Naive thymus-derived CD8-positive, alpha-beta T cell (primary cell): ENCODE data around the gene VPS9D1. TPM values are rescaled to one million over a fixed set of nuclear protein-coding genes. Genes with fewer than 3 reads are reported as not detected.
"Not testable (repeated sequence)": the region's sequence is repeated elsewhere in the genome, so short reads cannot be mapped to it uniquely, and the experiment has no call there.

Experiments
- ATAC-seq, 2 donors: fragments of 150-1000 bp; cut with Tn5 transposase in 1 of 2; sonication (Bioruptor Pico), chemical (Tn5 transposase) in 1 of 2; 1 replicate in 1 of 2; 2 replicates in 1 of 2; pipeline ENCODE4 v1.10.0; 2021; ENCODE audit warnings: mild to moderate bottlenecking in 2 of 2, moderate library complexity in 2 of 2
- POLR2A ChIA-PET: fragments of 350-600 bp; sonication (Branson Sonifier 250); formaldehyde crosslinking; loops from one replicate; lab custom pipeline; 2021; ENCODE audit warnings: antibody characterized with exemption; lab: Charles Lee
- DNase-seq, 10 donors: peaks; one replicate each; pipeline versions ENCODE4 v3.0.0 to v3.0.0-alpha.2; 2020 to 2022
- H3K27ac Mint-ChIP-seq, 10 donors: one replicate each; pipeline ENCODE4 v1.8.0; 2020 to 2022; ENCODE audit warnings: mild to moderate bottlenecking in 10 of 10, mixed read lengths in 10 of 10, moderate library complexity in 4 of 10, inconsistent platforms in 1 of 10
- H3K27me3 Mint-ChIP-seq, 5 donors: one replicate each; pipeline ENCODE4 v1.8.0; 2021 to 2022; ENCODE audit warnings: mixed read lengths in 5 of 5
- H3K36me3 Mint-ChIP-seq, 3 donors: one replicate each; pipeline ENCODE4 v1.8.0; 2020 to 2022; ENCODE audit warnings: mixed read lengths in 3 of 3, mild to moderate bottlenecking in 2 of 3, inconsistent platforms in 1 of 3
- H3K4me1 Mint-ChIP-seq, 4 donors: one replicate each; pipeline ENCODE4 v1.8.0; 2021 to 2022; ENCODE audit warnings: mixed read lengths in 4 of 4
- H3K4me3 Mint-ChIP-seq, 10 donors: one replicate each; pipeline ENCODE4 v1.8.0; 2020 to 2022; ENCODE audit warnings: mild to moderate bottlenecking in 10 of 10, mixed read lengths in 10 of 10, moderate library complexity in 6 of 10, inconsistent platforms in 1 of 10
- H3K9me3 Mint-ChIP-seq, 9 donors: one replicate each; pipeline ENCODE4 v1.8.0; 2020 to 2022; ENCODE audit warnings: mixed read lengths in 9 of 9, mild to moderate bottlenecking in 3 of 9, inconsistent platforms in 1 of 9, moderate library complexity in 1 of 9
- polyA plus RNA-seq, 3 donors: library from polyadenylated mRNA; unstranded; fragments of 300-500 nt; fragmentation: Illumina TruSeq; gene quantifications; one replicate each; pipeline ENCODE4 v1.2.3, GENCODE V29; 2021
- total RNA-seq, 8 experiments: library from RNA in 2 of 8; stranded (reverse) in 2 of 8; gene quantifications; one replicate each; pipeline ENCODE4 v1.2.3 and lab custom pipeline; 2021 to 2026

Gene VPS9D1
- total and polyA plus RNA-seq, 5 experiments from 2014 or later, result 0.53 to 17.0 (median 1.3) TPM

DNA sequence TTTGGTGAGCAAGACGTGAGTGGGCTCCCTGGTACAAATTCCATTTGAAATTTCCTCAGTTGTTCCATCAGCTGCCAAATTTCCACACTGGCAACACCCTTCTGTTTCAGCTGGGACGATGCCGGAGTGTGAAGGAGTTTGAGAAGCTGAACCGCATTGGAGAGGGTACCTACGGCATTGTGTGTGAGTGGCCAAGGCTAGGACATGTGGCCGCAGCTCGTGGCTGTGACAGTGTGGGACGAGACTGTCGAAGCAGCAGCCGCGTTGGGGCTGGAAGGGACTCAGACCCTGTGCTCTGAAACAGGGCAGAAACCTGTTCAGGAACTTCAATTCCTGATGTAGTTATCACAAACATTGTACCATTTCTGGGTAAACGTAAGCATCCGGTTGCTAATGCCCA, 31.6 kb downstream of the VPS9D1 start:
- H3K27ac Mint-ChIP-seq, result no peak overlapping the region
- no peak for ATAC-seq
- no peaks in the 10 kb centered on the region for H3K9me3 Mint-ChIP-seq
- H3K36me3 Mint-ChIP-seq, result peaks cover 0 to 42% (median 4%) of the 10 kb centered on the region in 3 donors
- H3K27me3 Mint-ChIP-seq, result no peaks in the 10 kb centered on the region
- no peak for DNase-seq
- peak overlapping the region in 2 of 10 donors; percentile 7 to 18 for H3K4me3 Mint-ChIP-seq
- POLR2A ChIA-PET, result interaction anchor here (1.1 to 1.6 kb wide), 2 partner anchors 8 to 11 kb away, joined by 3 to 7 read pairs; no protein-coding TSS in a partner anchor
- H3K4me1 Mint-ChIP-seq, result peaks cover 8 to 25% (median 15%) of the 10 kb centered on the region in 4 donors

GRCh38 chr16:89688395-89688794, 32.3 kb downstream of the VPS9D1 start:
- Mint-ChIP-seq H3K27me3 (no peaks in the 10 kb centered on the region), H3K4me1 (peaks cover 8 to 25% (median 15%) of the 10 kb centered on the region in 4 donors), H3K4me3 (peak overlapping the region in 8 of 10 donors; percentile 16 to 94 (median 82)), H3K27ac (peak overlapping the region in 1 of 10 donors; percentile 72), H3K36me3 (peaks cover 0 to 36% (median 3%) of the 10 kb centered on the region in 3 donors), H3K9me3 (no peaks in the 10 kb centered on the region)
- ATAC-seq (no peak), DNase-seq (no peak)
- POLR2A ChIA-PET, result interaction anchor here (0.6 to 1.6 kb wide), 3 partner anchors 9 to 24 kb away, joined by 3 to 7 read pairs (median 3); no protein-coding TSS in a partner anchor

DNA sequence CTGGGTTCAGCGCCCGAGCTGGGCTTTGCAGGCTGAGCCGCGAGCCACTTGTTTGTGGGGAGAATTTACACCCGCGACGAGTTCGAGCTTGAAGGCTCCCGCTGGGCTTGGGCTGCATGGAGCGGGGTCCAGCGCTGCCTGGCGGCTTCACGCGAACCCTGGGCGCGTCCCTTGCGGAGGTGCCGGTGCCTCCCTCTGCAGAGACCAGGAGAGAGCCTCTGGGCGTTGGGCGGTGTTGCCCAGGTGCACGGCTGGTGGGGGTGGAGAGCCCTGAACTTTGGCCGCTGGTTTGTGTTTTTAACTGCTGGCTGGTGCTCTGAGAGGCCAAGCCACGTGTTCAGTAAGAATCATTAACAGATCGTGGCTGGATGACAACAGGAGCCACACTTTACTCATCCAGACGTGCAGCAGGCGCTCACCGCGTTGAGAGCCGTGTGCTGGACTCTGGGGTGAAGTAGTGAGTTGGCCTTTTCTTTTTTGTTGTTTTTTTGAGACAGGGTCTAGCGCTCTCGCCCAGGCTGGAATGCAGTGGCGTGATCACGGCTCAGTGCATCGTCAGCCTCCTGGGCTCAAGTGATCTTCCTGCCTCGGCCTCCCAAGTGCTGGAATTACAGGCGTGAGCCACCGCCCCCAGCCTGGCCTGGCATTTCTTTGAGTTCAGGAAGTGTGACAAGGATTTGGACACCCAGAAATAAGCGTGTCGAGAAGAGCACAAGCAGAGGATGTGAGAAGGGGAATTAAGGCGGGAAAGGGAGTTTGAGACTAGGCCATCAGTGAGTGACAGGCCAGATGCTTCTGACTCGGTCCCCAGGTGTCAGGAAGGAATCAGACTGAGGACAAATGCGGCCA, 33.4 kb downstream of the VPS9D1 start:
- ATAC-seq, result no peak
- DNase-seq, result no peak
- H3K9me3 Mint-ChIP-seq, result no peaks in the 10 kb centered on the region
- POLR2A ChIA-PET, result interaction anchor here (0.6 to 3.2 kb wide), 8 partner anchors 13 to 186 kb away, joined by 3 to 36 read pairs (median 8); partner anchors contain the start of genes CHMP1A, SPATA2L, SPATA33 and TCF25
- peaks cover 8 to 25% (median 15%) of the 10 kb centered on the region in 4 donors for H3K4me1 Mint-ChIP-seq
- no peaks in the 10 kb centered on the region for H3K27me3 Mint-ChIP-seq
- peaks cover 0 to 25% (median 0%) of the 10 kb centered on the region in 3 donors for H3K36me3 Mint-ChIP-seq
- H3K4me3 Mint-ChIP-seq, result peak overlapping the region; percentile 81 to 96 (median 89)
- peak overlapping the region; percentile 22 to 89 (median 78) for H3K27ac Mint-ChIP-seq

DNA sequence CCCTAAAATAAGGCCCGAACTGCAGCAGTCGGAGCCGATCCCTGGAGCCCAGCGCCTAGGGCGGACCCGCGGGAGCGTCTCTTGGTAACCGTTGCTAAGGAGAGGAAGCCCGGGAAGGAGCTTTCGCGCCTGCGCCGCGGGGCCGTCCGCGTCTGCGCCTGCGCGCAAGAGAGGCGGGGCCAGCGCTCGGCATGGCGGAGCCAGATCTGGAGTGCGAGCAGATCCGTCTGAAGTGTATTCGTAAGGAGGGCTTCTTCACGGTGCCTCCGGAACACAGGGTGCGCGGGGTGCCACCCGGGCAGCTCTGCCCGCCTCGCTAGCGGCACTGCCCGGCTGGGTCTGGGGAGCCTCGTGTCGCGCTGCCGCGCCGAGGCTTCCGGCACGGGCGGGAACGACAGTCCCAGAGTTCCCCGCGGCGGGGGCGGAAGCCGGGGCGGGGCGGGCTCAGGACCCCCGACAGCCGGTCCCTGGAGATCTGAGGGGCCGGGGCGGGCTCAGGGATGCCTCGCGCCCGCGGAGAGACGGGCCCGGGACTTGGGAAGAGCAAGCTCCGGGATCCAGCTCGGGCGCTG, 34.1 kb downstream of the VPS9D1 start, which contains the start of gene CDK10:
Gene CDK10 (plus strand): TSS at position 170 of the 572 bp plus-strand sequence. CDS start 22 bp downstream, at position 192.
- H3K36me3 Mint-ChIP-seq, result peaks cover 0 to 20% (median 0%) of the 10 kb centered on the region in 3 donors
- DNase-seq, result peak; percentile 80 to 98 (median 88)
- peak within 1 kb of the TSS; percentile 86 to 96 (median 92) for H3K4me3 Mint-ChIP-seq
- peak within 1 kb of the TSS; percentile 22 to 96 (median 92) for H3K27ac Mint-ChIP-seq
- peak; percentile 90 to 93 for ATAC-seq
- no peaks in the 10 kb centered on the region for H3K9me3 Mint-ChIP-seq
- H3K4me1 Mint-ChIP-seq, result peaks cover 8 to 25% (median 15%) of the 10 kb centered on the region in 4 donors
- H3K27me3 Mint-ChIP-seq, result no peaks in the 10 kb centered on the region
- POLR2A ChIA-PET, result interaction anchor here (0.5 to 3.2 kb wide), 10 partner anchors 13 to 187 kb away, joined by 3 to 36 read pairs (median 6); partner anchors contain the start of genes CHMP1A, SPATA2L, SPATA33 and TCF25

GRCh38 chr16:89685916-89686315, 34.8 kb downstream of the VPS9D1 start:
- H3K4me3 Mint-ChIP-seq, result peak overlapping the region; percentile 39 to 96 (median 88)
- peak overlapping the region in 6 of 10 donors; percentile 48 to 94 (median 72) for H3K27ac Mint-ChIP-seq
- peaks cover 0 to 13% (median 0%) of the 10 kb centered on the region in 3 donors for H3K36me3 Mint-ChIP-seq
- DNase-seq (no peak), ATAC-seq (no peak)
- no peaks in the 10 kb centered on the region for H3K9me3 Mint-ChIP-seq
- H3K27me3 Mint-ChIP-seq, result no peaks in the 10 kb centered on the region
- POLR2A ChIA-PET, result interaction anchor here (0.5 to 3.2 kb wide), 8 partner anchors 14 to 188 kb away, joined by 3 to 36 read pairs (median 8); partner anchors contain the start of genes CHMP1A, SPATA2L, SPATA33 and TCF25
- H3K4me1 Mint-ChIP-seq, result peaks cover 8 to 25% (median 15%) of the 10 kb centered on the region in 4 donors

- ATAC-seq, result no peak
- no peaks in the 10 kb centered on the region for H3K27me3 Mint-ChIP-seq
- H3K4me3 Mint-ChIP-seq, result no peak overlapping the region
- POLR2A ChIA-PET, result no interaction called here
- DNase-seq, result no peak
- no peaks in the 10 kb centered on the region for H3K4me1 Mint-ChIP-seq
- H3K36me3 Mint-ChIP-seq, result no peaks in the 10 kb centered on the region
- no peak overlapping the region for H3K27ac Mint-ChIP-seq
- no peaks in the 10 kb centered on the region for H3K9me3 Mint-ChIP-seq
Observed at GRCh38 chr16:89678258-89678657, 42.4 kb downstream of the VPS9D1 start.

DNA sequence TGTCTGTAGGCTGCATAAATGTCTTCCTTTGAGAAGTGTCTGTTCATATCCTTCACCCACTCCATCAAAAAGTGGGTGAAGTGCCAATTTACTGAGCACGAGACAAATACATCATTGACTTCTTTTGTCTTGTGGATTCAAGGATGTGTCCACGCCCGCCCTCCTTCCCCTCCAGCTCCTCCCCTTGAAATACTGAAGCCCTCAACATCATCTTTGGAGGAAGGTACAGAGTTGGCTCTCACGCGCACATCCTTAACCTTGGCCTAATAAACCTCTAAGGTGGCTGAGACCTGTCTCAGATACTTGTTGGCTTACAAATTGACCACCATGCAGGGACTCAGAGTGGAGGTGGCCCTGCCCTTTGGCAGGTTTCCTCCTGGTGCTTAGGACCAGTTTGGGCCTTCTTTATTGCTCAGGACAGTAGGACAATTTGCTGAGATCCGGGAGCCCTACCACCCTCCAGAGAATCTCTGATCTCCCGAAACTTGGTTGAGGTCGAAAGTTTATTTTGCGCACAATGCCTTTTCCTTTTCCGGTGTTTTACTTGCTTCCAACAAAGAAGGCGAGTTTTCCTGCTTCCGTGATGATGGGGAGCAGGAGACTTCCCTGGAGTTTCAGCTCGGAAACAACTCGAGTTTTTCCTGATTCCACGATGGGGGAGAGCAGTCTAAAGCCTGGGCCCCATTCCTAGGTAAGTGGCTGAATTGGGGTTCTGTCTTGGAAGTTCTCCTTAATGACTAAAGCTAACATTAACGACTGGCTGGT, 48.3 kb downstream of the VPS9D1 start:
- Mint-ChIP-seq H3K27ac (no peak overlapping the region), H3K4me1 (peaks cover 0 to 12% (median 5%) of the 10 kb centered on the region in 4 donors), H3K4me3 (no peak overlapping the region), H3K27me3 (no peaks in the 10 kb centered on the region), H3K9me3 (no peaks in the 10 kb centered on the region), H3K36me3 (no peaks in the 10 kb centered on the region)
- POLR2A ChIA-PET, result interaction anchor here (0.8 kb wide), 1 partner anchor 27 kb away, joined by 3 read pairs; no protein-coding TSS in a partner anchor
- DNase-seq, result no peak
- no peak for ATAC-seq

GRCh38 chr16:89671565-89671964, 49.1 kb downstream of the VPS9D1 start:
- H3K9me3 Mint-ChIP-seq, H3K4me3 Mint-ChIP-seq, DNase-seq, H3K27me3 Mint-ChIP-seq, ATAC-seq, H3K36me3 Mint-ChIP-seq, H3K27ac Mint-ChIP-seq, POLR2A ChIA-PET: not testable (repeated sequence)
- H3K4me1 Mint-ChIP-seq, result peaks cover 0 to 12% (median 5%) of the 10 kb centered on the region in 4 donors

- H3K9me3 Mint-ChIP-seq, result peaks cover 0 to 1% (median 0%) of the 10 kb centered on the region in 9 donors
- peaks cover 0 to 12% (median 5%) of the 10 kb centered on the region in 4 donors for H3K4me1 Mint-ChIP-seq
- no peak overlapping the region for H3K4me3 Mint-ChIP-seq
- no peak for ATAC-seq
- POLR2A ChIA-PET, result no interaction called here
- DNase-seq, result no peak
- no peaks in the 10 kb centered on the region for H3K27me3 Mint-ChIP-seq
- H3K36me3 Mint-ChIP-seq, result no peaks in the 10 kb centered on the region
- H3K27ac Mint-ChIP-seq, result peak overlapping the region in 1 of 10 donors; percentile 86
Observed at GRCh38 chr16:89670496-89671431, 49.9 kb downstream of the VPS9D1 start.

DNA sequence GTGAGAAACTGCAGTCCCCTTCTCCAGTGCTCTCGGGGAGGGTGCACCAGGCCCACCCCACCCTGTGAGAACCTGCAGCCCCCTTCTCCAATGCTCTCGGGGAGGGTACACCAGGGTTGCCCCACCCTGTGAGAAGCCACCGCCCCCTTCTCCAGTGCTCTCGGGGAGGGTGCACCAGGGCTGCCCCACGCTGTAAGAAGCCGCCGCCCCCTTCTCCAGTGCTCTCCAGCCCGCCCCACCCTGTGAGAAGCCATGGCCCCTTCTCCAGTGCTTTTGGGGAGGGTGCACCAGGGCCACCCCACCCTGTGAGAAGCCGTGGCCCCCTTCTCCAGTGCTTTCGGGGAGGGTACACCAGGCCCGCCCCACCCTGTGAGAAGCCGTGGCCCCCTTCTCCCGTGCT, 50.9 kb downstream of the VPS9D1 start:
- DNase-seq (no peak), ATAC-seq (no peak)
- Mint-ChIP-seq H3K27ac (no peak overlapping the region), H3K4me3 (no peak overlapping the region), H3K9me3 (peaks cover 0 to 1% (median 0%) of the 10 kb centered on the region in 9 donors), H3K36me3 (no peaks in the 10 kb centered on the region), H3K27me3 (no peaks in the 10 kb centered on the region), H3K4me1 (peaks cover 0 to 12% (median 5%) of the 10 kb centered on the region in 4 donors)
- POLR2A ChIA-PET, result no interaction called here

DNA sequence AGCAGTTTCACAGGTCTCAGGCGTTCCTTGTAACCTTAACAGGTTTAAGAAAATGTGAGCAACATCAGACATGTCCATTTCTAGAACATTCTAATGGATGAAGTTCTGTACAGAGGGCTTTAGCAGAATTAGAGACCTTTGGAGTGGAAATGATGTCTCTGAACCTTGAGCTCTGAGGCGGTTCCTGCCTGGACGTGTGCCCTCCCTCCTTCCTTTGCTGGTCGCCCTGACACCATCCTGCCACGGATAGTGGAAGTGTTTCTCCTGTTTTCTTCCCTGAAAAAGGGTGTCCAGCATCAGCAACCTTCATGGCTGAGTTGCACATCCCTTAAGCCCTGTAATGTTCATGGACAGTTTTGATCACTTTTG, 51.9 kb downstream of the VPS9D1 start:
- H3K4me1 Mint-ChIP-seq, result peaks cover 0 to 12% (median 5%) of the 10 kb centered on the region in 4 donors
- peak overlapping the region in 3 of 10 donors; percentile 27 to 75 (median 47) for H3K27ac Mint-ChIP-seq
- POLR2A ChIA-PET, result no interaction called here
- peak overlapping the region in 8 of 10 donors; percentile 32 to 76 (median 62) for H3K4me3 Mint-ChIP-seq
- H3K27me3 Mint-ChIP-seq, result no peaks in the 10 kb centered on the region
- no peak for ATAC-seq
- H3K36me3 Mint-ChIP-seq, result no peaks in the 10 kb centered on the region
- H3K9me3 Mint-ChIP-seq, result peaks cover 0 to 1% (median 0%) of the 10 kb centered on the region in 9 donors
- DNase-seq, result no peak
